ENCODE results near the gene ZPLD1. TPM values are rescaled to one million over a fixed set of nuclear protein-coding genes. Genes with fewer than 3 reads are reported as not detected.

ZPLD1 gene
- total RNA-seq, 1 experiment from 2014 or later = not detected

GRCh38 chr3:102484363-102484762 is 49.5 kb downstream of the ZPLD1 start:
- H3K9me3 Mint-ChIP-seq = peaks cover 10 to 15% of the 10 kb centered on the region in 2 experiments; a peak in 4 of 5 replicates
- H3K4me3 Mint-ChIP-seq = no peak overlapping the region
- H3K9ac ChIP-seq (ENCODE audit: extremely low read depth, insufficient read length, low read length) = no peak overlapping the region
- no peak for TF ChIP-seq CTCF (conservative IDR thresholded peaks at IDR 0.05)
- H3K79me2 ChIP-seq (ENCODE audit: insufficient read depth, low read length) = no peaks in the 10 kb centered on the region
- H2AFZ ChIP-seq (ENCODE audit: low read length) = no peak overlapping the region
- H2BK12ac ChIP-seq (ENCODE audit: insufficient read length, low read depth, low read length) = no peak overlapping the region
- H3K9me3 ChIP-seq (ENCODE audit: control insufficient read depth, low read depth, low read length) = no peaks in the 10 kb centered on the region
- peaks cover 0 to 13% (median 1%) of the 10 kb centered on the region in 3 experiments; a peak in 2 of 7 replicates for H3K36me3 Mint-ChIP-seq (ENCODE audit: insufficient read depth in 1 of 3, low read depth in 3 of 3)
- no peak overlapping the region for H3K56ac ChIP-seq (ENCODE audit: insufficient read length, low read depth, low read length)
- no peak overlapping the region for H3K27ac Mint-ChIP-seq
- H4K91ac ChIP-seq (ENCODE audit: insufficient read length, low read depth, low read length) = no peak overlapping the region
- H3K4me1 Mint-ChIP-seq = peaks cover 0 to 2% of the 10 kb centered on the region in 2 experiments; a peak in 2 of 4 replicates
- no peaks in the 10 kb centered on the region for H3K79me1 ChIP-seq (ENCODE audit: insufficient read depth, low read depth, low read length, poor library complexity, severe bottlenecking)
- no CpG with 5 or more reads among the region's 3 CpGs for WGBS (ENCODE audit: extremely low coverage, insufficient read length, low lambda C conversion rate)
- H3K27ac ChIP-seq (ENCODE audit: insufficient read length, low read depth, low read length) = no peak overlapping the region
- H3K27me3 Mint-ChIP-seq (ENCODE audit: low read depth) = no peaks in the 10 kb centered on the region
- no peak overlapping the region for H2AK5ac ChIP-seq (ENCODE audit: insufficient read length, low read length)
- no peaks in the 10 kb centered on the region for H4K20me1 ChIP-seq (ENCODE audit: control insufficient read depth, insufficient read depth, insufficient read length)
- no peak overlapping the region for H2BK20ac ChIP-seq (ENCODE audit: low read depth, low read length, poor library complexity, severe bottlenecking)
- no peak overlapping the region for H4K8ac ChIP-seq (replicated peaks; ENCODE audit: insufficient read length, low read depth, low read length)
- no peak overlapping the region for H3T11ph ChIP-seq (ENCODE audit: low read length)
- H2BK5ac ChIP-seq (ENCODE audit: insufficient read length, low read length) = no peak overlapping the region
- H3K4me2 ChIP-seq (ENCODE audit: insufficient read depth, insufficient read length, low read length) = no peak overlapping the region
- H3K18ac ChIP-seq (ENCODE audit: insufficient read length, low read depth, low read length) = no peak overlapping the region
- no peak overlapping the region for H3K14ac ChIP-seq (ENCODE audit: insufficient read depth, low read length)
- no peaks in the 10 kb centered on the region for H3K23me2 ChIP-seq (ENCODE audit: insufficient read length, low read depth, low read length, poor library complexity, severe bottlenecking)
- no peak overlapping the region for H3K23ac ChIP-seq (ENCODE audit: insufficient read length, low read depth, low read length)
- no peak overlapping the region for H4K5ac ChIP-seq (ENCODE audit: insufficient read length, low read depth, low read length)
- no peak for DNase-seq
- no peak overlapping the region for H2BK120ac ChIP-seq (ENCODE audit: low read depth, low read length, poor library complexity, severe bottlenecking)
- H3K27me3 ChIP-seq (ENCODE audit: insufficient read depth, low read length) = no peaks in the 10 kb centered on the region
- H2BK15ac ChIP-seq (ENCODE audit: low read depth, low read length) = no peak overlapping the region
- H3K4me1 ChIP-seq (ENCODE audit: insufficient read depth, low read length) = no peaks in the 10 kb centered on the region
- no peak overlapping the region for H3K4ac ChIP-seq (ENCODE audit: low read depth, low read length)

All from H9 (cell line).